GM18517 (cell line): ENCODE results near the gene SPIRE1.

Experiments
- ATAC-seq: cut with Tn5 transposase; IDR thresholded peaks from one replicate; pipeline ENCODE4 v1.9.1; 2021; ENCODE audit warnings: mild to moderate bottlenecking, moderate library complexity; ENCODE audit not compliant: unreplicated experiment

SPIRE1 gene

GRCh38 chr18:12657684-12658425 is at the start of gene SPIRE1:
Gene SPIRE1, minus strand, starts transcription at chr18:12658107. Its CDS starts 241 bp downstream, at chr18:12657866.
- peak; percentile 56 for ATAC-seq

- no peak for ATAC-seq
Observed at GRCh38 chr18:12703664-12704063, 45.8 kb upstream of the SPIRE1 start.

DNA sequence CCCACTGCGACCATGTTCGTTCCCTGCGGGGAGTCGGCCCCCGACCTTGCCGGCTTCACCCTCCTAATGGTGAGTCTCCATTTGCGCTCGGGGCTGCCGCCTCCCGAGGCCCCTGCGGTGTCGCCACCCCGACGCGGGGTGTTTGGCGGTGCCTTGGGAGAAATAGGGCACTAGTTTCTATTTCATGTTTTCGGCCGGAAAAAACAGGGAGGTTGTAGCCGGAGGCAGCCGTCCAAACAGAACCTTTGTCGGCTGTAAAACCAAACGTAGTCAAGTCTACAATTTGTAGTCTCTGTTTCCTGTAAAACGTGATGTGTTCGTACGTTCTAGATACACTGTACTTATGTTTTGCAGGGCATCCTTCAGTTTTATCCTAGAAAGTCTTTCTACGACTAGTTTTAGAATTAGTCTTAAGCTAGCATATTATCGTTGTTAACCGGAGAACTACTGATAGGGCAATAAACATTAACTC is 45.2 kb upstream of the SPIRE1 start:
- peak; percentile 6 for ATAC-seq

GRCh38 chr18:12702221-12703095 is 44.6 kb upstream of the SPIRE1 start, which contains the start of the genes CEP76 and PSMG2:
Gene CEP76, minus strand, starts transcription at chr18:12702723. Its CDS starts 175 bp downstream, at chr18:12702548.
Gene PSMG2, plus strand, starts transcription at chr18:12703042. Its CDS starts 66 bp downstream, at chr18:12703108.
- ATAC-seq = peak; percentile 63

DNA sequence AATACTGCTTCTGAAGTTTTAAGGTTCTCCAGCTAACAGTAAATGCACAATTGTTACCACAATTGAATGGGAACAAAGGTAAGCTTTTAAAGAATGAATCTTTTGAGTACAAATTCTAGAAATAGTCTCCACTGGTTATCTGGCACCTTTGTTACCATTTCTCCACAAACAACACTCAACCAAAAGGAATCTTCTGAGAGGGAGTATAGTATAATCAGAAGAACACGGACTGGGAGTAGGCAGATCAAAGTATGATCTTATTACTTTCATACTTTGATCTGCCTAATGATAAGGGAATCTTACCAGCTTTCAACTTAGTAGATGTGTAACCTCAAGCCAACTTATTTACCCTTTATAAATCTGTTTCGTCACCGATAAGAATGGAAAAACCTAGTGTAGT is 43.3 kb upstream of the SPIRE1 start:
- no peak for ATAC-seq

- ATAC-seq = no peak
Observed at GRCh38 chr18:12699747-12700146, 41.8 kb upstream of the SPIRE1 start.

- ATAC-seq = no peak
Observed at GRCh38 chr18:12694032-12694431, 36.1 kb upstream of the SPIRE1 start.

- ATAC-seq = no peak
Observed at GRCh38 chr18:12692206-12692605, 34.3 kb upstream of the SPIRE1 start.

DNA sequence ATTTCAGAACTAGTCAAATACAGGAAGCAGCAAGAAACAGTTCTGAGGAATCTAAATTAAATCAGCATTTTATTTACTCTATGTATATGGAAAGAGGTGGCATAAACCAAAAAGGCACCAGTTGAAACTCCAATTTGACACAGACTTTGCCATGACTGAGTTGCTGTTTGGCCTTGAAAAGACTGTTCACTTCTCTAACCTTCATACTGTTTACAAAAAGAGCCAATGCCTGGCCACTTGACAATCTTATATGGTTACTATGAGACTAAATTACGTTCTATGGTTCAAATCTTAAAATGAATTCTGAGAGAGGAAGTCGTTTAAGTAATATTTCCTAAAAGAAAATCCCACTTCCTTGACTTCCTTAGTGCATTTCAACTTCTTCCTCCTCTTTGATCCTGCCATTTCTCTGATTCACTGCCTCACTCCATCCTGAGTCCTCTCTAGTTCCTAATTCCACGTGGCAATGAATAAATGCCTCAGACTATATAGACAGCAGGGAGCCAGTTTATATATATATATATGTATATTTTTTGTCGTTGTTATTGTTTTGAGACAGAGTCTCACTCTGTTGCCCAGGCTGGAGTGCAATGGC is 31.4 kb upstream of the SPIRE1 start:
- no peak for ATAC-seq

DNA sequence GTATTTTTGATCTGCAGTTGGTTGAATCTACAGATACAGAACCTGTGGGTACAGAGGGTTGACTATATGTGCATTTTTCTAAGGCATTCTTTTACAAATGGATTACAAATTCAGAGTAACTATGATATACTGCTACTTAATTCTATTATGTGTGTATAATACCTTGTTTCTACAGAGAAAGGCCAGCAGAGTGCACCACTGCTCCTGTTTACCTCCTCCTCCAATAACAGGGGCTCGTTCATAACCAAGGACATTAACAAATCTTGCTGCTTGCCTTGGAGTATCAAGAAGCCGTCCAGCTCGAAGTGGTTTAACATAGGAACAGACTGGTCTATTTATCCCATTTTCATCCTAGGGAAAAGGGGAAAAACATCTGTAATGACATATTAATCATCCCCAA is 28.2 kb upstream of the SPIRE1 start:
- no peak for ATAC-seq

DNA sequence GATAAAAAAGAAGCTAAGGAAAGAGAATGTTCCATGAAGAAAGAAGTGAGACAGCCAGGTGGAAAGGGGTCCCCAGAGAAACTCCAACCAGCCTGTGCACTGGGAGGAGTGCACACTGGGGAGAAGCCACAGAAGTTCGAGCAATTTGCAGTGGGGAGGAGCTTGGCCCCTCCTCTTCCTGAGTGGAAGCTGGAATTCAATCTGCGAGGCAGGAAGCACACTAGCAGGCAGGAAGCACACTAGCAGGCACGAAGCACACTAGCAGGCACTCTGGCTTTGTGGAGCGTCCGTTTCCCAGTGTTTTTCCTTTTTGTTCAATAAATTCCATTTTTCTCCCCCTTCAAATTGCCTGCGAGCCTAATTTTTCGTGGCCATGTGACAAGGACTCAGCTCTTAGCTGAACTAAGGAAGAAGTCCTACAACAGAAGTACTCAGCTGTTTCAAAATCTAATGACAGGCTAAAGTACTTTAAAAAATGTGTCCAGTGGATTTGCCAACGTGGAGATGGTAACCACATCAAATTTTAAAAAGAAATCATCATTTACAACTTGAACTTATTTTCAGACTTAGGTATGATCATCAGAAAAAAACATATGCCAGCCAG is 21.4 kb upstream of the SPIRE1 start:
- ATAC-seq = no peak

- ATAC-seq = no peak
Observed at GRCh38 chr18:12668041-12668440, 10.1 kb upstream of the SPIRE1 start.

- ATAC-seq = no peak
Observed at GRCh38 chr18:12659904-12660605, 2.1 kb upstream of the SPIRE1 start.

- ATAC-seq = peak; percentile 23
Observed at GRCh38 chr18:12658426-12659138, 675 bp upstream of the SPIRE1 start.

- peak; percentile 37 for ATAC-seq
Observed at GRCh38 chr18:12656938-12657683, 796 bp downstream of the SPIRE1 start.

GRCh38 chr18:12656605-12656937 is 1.3 kb downstream of the SPIRE1 start:
- no peak for ATAC-seq

GRCh38 chr18:12654971-12655370 is 2.9 kb downstream of the SPIRE1 start:
- ATAC-seq = no peak

DNA sequence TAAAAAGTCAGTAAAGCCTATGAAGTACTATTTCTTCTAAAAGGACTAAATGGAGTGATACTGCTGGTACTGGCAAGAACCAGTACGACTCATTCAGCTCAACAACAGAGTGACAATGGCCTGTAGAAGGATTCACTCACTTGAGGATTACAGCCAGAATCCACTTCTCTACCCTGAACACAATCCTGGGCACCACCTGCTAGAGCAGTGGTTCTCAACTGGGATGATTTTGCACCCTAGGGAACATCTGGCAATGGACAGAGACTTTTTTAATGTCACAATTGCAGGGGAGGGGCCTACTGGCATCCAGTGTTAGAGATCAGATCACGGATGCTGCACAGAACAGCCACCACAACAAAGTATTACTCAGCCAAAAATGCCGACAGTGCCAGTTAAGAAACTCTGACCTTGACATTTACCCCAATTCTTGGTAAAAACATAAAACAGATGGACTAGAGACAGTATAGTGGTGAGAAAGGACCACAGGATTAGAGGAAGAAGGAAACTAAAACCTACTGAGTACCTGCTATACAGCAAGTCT is 5.0 kb downstream of the SPIRE1 start:
- no peak for ATAC-seq

DNA sequence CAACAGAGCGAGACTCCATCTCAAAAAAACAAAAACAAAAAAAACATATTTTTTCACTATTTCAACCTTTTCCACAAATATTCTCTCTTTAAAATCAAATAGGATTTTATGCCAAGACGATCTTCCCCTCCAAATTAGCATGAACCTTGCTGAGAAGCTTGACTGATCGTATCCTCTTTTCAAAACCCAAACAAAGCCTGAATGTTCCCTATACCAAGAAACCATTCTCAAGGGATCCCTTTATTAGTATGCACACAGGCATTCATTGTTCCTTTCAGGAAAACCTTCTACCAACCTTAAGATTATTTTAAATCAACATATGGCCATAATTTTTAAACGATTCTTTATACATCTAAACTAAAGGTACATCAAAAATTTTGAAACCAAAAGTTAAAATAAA is 6.3 kb downstream of the SPIRE1 start:
- ATAC-seq = no peak
